ENCODE measurements around the gene TSPAN5. TPM values are rescaled to one million over a fixed set of nuclear protein-coding genes. Genes with fewer than 3 reads are reported as not detected.
"Not testable (repeated sequence)": the region's sequence is repeated elsewhere in the genome, so short reads cannot be mapped to it uniquely, and the experiment has no call there.

Gene TSPAN5
- total RNA-seq, 1 donor = 3.5 TPM

DNA sequence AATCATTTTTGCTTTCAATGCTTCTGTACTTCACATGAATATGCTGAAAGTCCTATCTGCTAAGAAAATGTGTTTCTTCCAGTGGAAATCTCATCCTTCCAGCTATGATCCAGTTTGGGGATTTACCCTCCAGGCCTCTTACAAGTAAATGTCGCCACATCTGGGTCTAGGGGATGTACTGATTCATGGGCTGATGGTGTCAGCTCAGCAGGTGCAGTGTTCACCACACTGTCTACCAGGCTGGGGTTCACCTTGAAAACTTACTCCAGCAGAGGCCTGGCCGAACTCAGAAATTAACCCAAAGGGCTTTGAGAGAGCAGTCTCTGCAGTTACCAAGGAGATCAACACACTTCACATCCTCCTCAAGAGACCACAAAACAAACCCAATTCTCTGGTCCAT, 154.3 kb downstream of the TSPAN5 start:
- DNase-seq (ENCODE audit: low read depth in 2 of 3, low spot score in 2 of 3) = no peak

GRCh38 chr4:98503676-98504075, 154.7 kb downstream of the TSPAN5 start:
- no peak for DNase-seq (ENCODE audit: low read depth in 2 of 3, low spot score in 2 of 3)

- DNase-seq (ENCODE audit: low read depth in 2 of 3, low spot score in 2 of 3) = no peak
Measured at GRCh38 chr4:98502624-98503023, 155.8 kb downstream of the TSPAN5 start.

- no peak for DNase-seq (ENCODE audit: low read depth in 2 of 3, low spot score in 2 of 3)
Measured at GRCh38 chr4:98502031-98502430, 156.4 kb downstream of the TSPAN5 start.

DNA sequence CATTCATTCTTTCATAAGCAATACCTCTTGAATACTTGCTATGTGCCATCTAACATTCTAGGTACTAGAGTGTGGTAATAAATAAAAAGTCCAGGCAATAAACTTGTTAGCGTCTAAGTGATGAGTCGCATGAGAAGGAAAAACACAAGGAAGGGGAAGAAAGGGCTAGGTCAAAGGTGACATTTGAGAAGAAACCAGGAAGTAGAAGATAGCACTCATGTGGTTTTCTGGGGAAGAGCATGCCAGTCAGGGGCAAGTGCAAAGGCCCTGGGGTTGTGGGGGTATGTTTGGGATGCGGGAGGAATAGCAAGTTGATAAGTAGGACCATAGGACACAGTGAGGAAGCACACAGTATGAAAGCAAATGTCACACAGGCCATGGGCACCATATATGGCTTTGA, 157.0 kb downstream of the TSPAN5 start:
- no peak for DNase-seq (ENCODE audit: low read depth in 2 of 3, low spot score in 2 of 3)

GRCh38 chr4:98498774-98499173, 159.6 kb downstream of the TSPAN5 start:
- DNase-seq (ENCODE audit: low read depth in 2 of 3, low spot score in 2 of 3) = no peak

- DNase-seq (ENCODE audit: low read depth in 2 of 3, low spot score in 2 of 3) = no peak
Measured at GRCh38 chr4:98496152-98496845, 162.1 kb downstream of the TSPAN5 start.

- no peak for DNase-seq (ENCODE audit: low read depth in 2 of 3, low spot score in 2 of 3)
Measured at GRCh38 chr4:98493296-98493695, 165.1 kb downstream of the TSPAN5 start.

- no peak for DNase-seq (ENCODE audit: low read depth in 2 of 3, low spot score in 2 of 3)
Measured at GRCh38 chr4:98491899-98492559, 166.4 kb downstream of the TSPAN5 start.

- DNase-seq (ENCODE audit: low read depth in 2 of 3, low spot score in 2 of 3) = no peak
Measured at GRCh38 chr4:98490251-98490650, 168.2 kb downstream of the TSPAN5 start.

GRCh38 chr4:98485816-98486345, 172.5 kb downstream of the TSPAN5 start:
- DNase-seq (ENCODE audit: low read depth in 2 of 3, low spot score in 2 of 3) = no peak

DNA sequence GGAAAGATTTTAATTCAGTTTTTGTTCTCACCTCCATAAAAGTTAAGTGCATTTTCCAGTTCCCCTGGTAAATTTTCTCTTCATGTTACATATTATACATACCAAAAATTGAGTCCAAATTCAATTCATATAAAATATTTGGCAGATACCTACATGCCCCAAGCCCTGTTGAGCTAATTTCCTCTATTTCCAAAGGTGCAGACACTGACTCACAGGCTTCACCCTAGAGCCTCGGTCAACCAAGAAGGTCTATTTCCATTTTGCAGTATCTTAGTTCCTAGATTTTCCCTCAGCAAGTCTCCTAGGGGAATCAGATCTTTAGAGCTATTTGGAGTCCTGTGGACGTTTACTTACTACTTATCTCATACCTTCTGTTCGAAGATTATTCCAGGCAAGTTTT, 174.4 kb downstream of the TSPAN5 start:
- DNase-seq (ENCODE audit: low read depth in 2 of 3, low spot score in 2 of 3) = no peak

DNA sequence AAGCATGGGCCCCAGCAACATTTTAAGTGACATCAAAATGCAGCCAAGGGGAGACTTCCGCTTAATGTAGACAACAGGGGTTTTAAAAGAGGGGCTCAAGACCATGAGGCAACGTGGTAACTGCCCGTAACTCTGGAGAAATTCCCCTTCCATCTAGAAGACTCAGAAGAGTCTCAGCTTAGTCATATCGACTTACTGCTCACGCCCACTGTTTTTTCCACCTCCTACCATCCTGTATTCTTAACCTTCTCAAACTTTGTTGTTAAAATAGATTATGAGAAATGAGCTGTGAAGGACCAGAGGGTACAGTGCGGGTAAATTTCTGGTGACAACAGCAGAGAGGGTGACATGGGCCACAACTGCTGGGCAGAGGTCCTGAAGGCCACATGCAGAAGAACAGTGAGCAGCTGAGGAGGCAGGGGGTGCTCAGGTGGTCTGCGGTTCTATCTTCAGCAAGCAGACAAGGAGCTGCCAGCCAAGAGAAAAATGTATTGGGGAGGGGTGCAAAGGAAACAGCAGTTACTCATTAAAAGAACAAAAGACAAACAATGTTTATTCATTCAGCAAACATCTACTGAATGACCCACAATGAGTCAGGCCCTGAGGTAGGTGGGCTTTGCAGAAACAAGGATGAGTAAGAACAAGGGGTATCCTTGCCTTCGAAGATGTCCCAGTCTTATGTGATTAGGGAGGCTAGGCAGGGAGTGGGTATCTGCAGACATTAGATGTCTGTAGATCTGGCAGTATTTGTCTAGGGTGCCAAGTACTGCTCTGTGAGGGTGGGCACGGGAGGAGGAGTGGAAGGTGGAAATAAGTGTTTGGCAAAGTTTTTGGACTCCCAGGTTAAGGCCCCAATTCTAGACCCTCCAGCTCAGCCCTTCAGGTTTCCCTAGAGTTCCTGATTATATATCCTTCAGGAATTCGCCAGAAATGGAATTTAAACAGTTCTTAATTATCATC, 175.3 kb downstream of the TSPAN5 start:
- no peak for DNase-seq (ENCODE audit: low read depth in 2 of 3, low spot score in 2 of 3)

- no peak for DNase-seq (ENCODE audit: low read depth in 2 of 3, low spot score in 2 of 3)
Measured at GRCh38 chr4:98482503-98482846, 175.9 kb downstream of the TSPAN5 start.

- DNase-seq (ENCODE audit: low read depth in 2 of 3, low spot score in 2 of 3) = no peak
Measured at GRCh38 chr4:98481167-98481566, 177.2 kb downstream of the TSPAN5 start.

DNA sequence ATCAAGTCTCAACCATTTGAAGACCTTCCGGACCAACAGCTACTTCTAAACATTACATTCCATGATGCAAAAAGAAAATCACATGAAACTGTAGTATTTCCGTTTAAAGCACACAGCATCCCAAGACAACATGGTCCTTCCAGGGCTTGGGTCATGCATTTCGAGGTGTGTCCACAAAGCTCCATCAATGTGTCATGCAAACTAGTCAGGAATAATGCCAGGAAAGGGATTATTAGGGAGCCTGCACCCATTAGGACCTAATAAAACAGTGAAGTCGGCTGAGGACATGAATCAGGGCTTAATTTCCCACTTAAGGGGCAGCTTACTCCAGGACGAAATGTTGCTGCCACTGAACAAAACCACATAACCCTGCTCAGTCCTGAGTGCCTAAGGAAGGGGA, 177.9 kb downstream of the TSPAN5 start:
- DNase-seq (ENCODE audit: low read depth in 2 of 3, low spot score in 2 of 3) = no peak

GRCh38 chr4:98479590-98479989, 178.8 kb downstream of the TSPAN5 start:
- DNase-seq (ENCODE audit: low read depth in 2 of 3, low spot score in 2 of 3) = not testable (repeated sequence)

DNA sequence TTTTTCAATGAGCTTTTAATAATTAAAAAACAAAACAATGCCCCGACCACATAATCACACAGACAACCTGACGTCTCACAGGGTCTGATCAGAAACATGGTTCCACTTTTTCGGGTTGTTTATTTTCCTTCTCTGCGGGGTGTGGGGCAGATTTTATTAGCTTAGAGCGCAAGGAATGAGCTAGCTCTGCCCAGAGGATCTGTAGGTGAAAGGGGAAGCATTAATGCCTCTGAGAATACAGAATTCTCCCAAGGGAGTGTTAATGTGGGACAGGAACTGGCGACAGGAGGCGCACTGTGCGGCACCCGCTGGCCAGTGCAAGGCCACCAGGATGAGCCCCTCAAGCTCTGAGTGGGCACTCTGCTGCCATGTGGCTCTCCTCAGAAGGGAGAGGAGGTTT, 181.5 kb downstream of the TSPAN5 start:
- no peak for DNase-seq (ENCODE audit: low read depth in 2 of 3, low spot score in 2 of 3)

DNA sequence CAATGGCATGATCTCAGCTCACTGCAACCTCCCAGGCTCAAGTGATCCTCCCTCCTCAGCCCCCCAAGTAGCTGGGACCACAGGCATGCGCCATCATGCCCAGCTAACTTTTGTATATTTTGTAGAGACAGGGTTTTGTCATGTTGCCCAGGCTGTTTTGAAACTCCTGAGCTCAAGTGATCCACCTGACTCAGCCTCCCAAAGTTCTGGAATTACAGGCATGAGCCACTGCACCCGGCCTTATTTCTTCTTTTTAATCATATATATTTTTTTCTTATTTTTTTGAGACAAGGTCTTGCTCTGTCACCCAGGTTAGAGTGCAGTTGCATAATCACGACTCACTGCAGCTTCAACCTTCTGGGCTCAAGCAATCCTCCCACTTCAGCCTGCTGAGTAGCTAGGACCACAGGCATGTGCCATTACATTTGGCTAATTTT, 184.0 kb downstream of the TSPAN5 start:
- no peak for DNase-seq (ENCODE audit: low read depth in 2 of 3, low spot score in 2 of 3)

DNA sequence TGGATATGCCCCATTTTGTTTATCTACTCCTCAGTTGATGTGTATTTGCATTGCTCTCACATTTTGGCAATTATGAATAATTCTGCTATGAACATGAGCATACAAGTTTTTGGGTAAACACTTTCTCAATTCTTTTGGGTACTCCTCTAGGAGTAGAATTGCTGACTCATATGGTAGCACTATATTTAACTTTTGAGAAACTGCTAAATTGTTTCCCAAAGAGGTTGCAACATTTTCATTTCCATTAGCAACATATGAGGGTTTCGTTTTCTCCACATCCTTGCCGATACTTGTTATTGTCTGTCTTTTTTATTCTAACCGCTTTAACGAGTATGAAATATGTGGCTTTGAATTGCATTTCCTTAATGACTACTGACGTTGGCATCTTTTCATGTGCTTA, 185.4 kb downstream of the TSPAN5 start:
- DNase-seq (ENCODE audit: low read depth in 2 of 3, low spot score in 2 of 3) = no peak

DNA sequence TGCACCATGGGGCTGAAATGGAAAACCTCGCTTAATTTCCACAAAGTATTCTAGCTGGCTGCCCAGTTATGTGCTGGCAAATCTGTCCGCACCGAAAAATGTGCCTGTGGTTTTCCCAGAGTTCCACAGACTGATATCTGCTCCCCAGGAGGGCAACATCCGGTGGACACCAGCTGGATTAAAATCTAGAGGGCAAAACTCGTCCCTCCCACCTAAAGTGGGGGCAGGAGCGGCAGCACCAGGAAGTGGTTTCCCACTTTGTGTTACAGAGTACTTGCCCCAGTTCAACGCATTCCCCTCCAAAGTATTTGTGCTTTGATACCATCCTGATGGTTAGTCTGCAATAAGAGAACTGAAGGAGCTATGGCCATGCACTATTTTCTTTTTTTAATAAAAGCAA, 187.6 kb downstream of the TSPAN5 start:
- DNase-seq (ENCODE audit: low read depth in 2 of 3, low spot score in 2 of 3) = no peak
